Measurements from ENCODE around the gene SCN2B.

GRCh38 chr11:118171269-118172062, 5.0 kb downstream of the SCN2B start:
- TF ChIP-seq MTA1 (CRISPR knock-in tag; IDR thresholded peaks at IDR 0.05; ENCODE audit: borderline replicate concordance) (no peak), NR1H2 (CRISPR knock-in tag; IDR thresholded peaks at IDR 0.05; ENCODE audit: borderline replicate concordance, low read depth) (no peak), ZNF382 (CRISPR knock-in tag; IDR thresholded peaks at IDR 0.05; ENCODE audit: borderline replicate concordance) (no peak)
